BE2C (cell line): ENCODE data around the gene TRPC4.

Experiments
- DNase-seq: peaks from one replicate; pipeline ENCODE4 v3.0.0-alpha.2; 2020
- H3K27me3 ChIP-seq: fragments of 250-450 bp; sonication (Bioruptor Pico); 2 replicates; pipeline ENCODE4 v1.5.1; 2020; ENCODE audit warnings: mild to moderate bottlenecking
- H3K36me3 ChIP-seq: fragments of 250-450 bp; sonication (Bioruptor Pico); 2 replicates; pipeline ENCODE4 v1.5.1; 2020; ENCODE audit warnings: mild to moderate bottlenecking
- H3K4me1 ChIP-seq: fragments of 250-450 bp; sonication (Bioruptor Pico); 2 replicates; pipeline ENCODE4 v1.5.1; 2020
- H3K4me3 ChIP-seq: 2 replicates; pipeline ENCODE4 v1.5.1; 2011; ENCODE audit warnings: low read depth, low read length
- H3K9me3 ChIP-seq: fragments of 250-450 bp; sonication (Bioruptor Pico); 2 replicates; pipeline ENCODE4 v1.5.1; 2020
- TF ChIP-seq, protein P1 (sequence below): IDR thresholded peaks from 2 replicates; pipeline ENCODE4 v1.5.1; 2012; ENCODE audit warnings: mild to moderate bottlenecking, low read depth, low read length

The TRPC4 gene

GRCh38 chr13:37681281-37682032 is 188.1 kb downstream of the TRPC4 start:
- no peaks in the 10 kb centered on the region for H3K27me3 ChIP-seq
- no peak overlapping the region for H3K4me3 ChIP-seq
- DNase-seq, result no peak
- H3K9me3 ChIP-seq, result no peaks in the 10 kb centered on the region
- no peaks in the 10 kb centered on the region for H3K36me3 ChIP-seq
- TF ChIP-seq, protein P1, sequence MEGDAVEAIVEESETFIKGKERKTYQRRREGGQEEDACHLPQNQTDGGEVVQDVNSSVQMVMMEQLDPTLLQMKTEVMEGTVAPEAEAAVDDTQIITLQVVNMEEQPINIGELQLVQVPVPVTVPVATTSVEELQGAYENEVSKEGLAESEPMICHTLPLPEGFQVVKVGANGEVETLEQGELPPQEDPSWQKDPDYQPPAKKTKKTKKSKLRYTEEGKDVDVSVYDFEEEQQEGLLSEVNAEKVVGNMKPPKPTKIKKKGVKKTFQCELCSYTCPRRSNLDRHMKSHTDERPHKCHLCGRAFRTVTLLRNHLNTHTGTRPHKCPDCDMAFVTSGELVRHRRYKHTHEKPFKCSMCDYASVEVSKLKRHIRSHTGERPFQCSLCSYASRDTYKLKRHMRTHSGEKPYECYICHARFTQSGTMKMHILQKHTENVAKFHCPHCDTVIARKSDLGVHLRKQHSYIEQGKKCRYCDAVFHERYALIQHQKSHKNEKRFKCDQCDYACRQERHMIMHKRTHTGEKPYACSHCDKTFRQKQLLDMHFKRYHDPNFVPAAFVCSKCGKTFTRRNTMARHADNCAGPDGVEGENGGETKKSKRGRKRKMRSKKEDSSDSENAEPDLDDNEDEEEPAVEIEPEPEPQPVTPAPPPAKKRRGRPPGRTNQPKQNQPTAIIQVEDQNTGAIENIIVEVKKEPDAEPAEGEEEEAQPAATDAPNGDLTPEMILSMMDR, result no peak
- H3K4me1 ChIP-seq, result no peaks in the 10 kb centered on the region

DNA sequence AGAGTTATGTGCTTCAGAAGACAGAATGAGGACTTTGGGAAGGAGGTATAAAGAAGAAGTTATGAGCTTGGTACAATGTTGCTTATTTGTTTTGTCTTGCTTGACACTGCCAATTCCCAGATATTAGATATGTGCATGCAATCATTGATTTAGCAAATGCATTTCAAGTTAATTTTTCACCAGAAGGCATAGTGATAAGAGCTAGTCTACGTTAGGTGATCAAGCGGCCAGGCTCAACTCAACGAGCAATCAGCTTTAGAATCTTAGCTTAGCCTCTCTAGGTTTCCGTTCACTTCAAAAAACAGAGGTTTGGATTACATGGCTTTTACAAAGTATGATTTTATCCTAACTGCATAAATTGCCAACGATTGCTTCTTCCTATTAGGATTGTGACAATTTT is 189.4 kb downstream of the TRPC4 start:
- DNase-seq, result no peak
- no peaks in the 10 kb centered on the region for H3K36me3 ChIP-seq
- no peak overlapping the region for H3K4me3 ChIP-seq
- TF ChIP-seq, protein P1, result no peak
- no peaks in the 10 kb centered on the region for H3K27me3 ChIP-seq
- H3K4me1 ChIP-seq, result no peaks in the 10 kb centered on the region
- no peaks in the 10 kb centered on the region for H3K9me3 ChIP-seq

GRCh38 chr13:37679043-37679442 is 190.5 kb downstream of the TRPC4 start:
- H3K4me3 ChIP-seq, result no peak overlapping the region
- DNase-seq, result no peak
- H3K4me1 ChIP-seq, result no peaks in the 10 kb centered on the region
- no peaks in the 10 kb centered on the region for H3K36me3 ChIP-seq
- H3K27me3 ChIP-seq, result no peaks in the 10 kb centered on the region
- H3K9me3 ChIP-seq, result no peaks in the 10 kb centered on the region
- TF ChIP-seq, protein P1, result peak; percentile 29; the same call in 1 of the 2 replicates

DNA sequence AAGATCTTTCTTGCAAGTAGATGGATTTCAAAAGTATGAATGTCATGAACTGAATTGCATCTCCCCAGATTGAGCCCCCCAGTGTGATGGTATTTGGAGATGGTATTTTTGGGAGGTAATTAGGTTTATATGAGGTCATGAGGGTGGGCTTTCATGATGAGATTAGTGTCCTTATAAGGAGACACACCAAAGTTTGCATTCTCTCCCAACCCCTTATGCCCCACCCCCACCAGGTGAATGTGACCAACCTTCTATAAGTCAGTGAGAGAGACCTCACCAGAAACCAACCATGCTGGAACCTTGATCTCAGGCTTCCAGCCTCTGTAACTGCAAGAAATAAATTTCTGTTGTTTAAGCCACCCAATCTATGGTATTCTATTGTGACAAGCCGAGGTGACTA is 199.7 kb downstream of the TRPC4 start:
- no peaks in the 10 kb centered on the region for H3K36me3 ChIP-seq
- H3K9me3 ChIP-seq, result no peaks in the 10 kb centered on the region
- no peaks in the 10 kb centered on the region for H3K27me3 ChIP-seq
- DNase-seq, result no peak
- TF ChIP-seq, protein P1, result no peak
- H3K4me1 ChIP-seq, result no peaks in the 10 kb centered on the region
- no peak overlapping the region for H3K4me3 ChIP-seq

DNA sequence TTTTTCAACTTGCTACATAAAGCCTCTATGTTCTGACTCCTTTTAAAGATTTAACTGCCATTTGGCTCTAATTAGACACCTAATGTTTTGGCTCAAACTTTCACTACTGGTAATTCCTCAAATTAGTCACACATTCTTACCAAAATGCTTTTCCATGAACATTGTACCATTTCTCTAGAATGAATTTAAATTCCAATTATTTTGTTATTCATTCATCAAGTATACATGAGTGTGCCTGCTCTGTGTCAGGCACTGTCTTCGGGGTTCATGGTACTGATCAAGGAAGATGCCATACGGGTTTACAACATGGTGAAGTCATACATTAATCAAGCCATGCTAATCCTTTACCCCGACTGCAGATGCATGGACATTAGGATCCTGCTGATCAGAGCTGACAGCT is 201.9 kb downstream of the TRPC4 start:
- Histone ChIP-seq H3K9me3 (no peaks in the 10 kb centered on the region), H3K27me3 (no peaks in the 10 kb centered on the region), H3K4me3 (no peak overlapping the region), H3K36me3 (no peaks in the 10 kb centered on the region), H3K4me1 (no peaks in the 10 kb centered on the region)
- TF ChIP-seq, protein P1, result no peak
- DNase-seq, result no peak

DNA sequence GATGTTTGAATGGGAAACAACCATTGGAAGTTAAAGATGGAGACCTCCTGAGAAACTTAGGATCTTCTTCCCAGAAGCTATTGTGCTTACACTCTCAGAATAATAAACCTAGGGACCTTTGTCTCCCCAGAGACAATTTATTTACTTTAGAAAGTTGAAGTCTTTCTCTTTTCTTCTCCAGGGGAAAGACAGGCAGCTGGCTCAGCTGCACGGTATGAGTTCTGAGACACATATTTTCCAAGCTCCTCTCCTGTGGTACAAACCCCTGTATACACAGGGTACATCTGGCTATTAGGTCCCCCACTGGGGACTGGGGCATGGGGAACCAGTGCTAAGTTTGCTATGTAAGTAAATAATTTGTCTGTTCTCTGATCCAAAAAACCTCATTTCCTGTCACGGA is 203.5 kb downstream of the TRPC4 start:
- Histone ChIP-seq H3K9me3 (no peaks in the 10 kb centered on the region), H3K27me3 (no peaks in the 10 kb centered on the region), H3K4me1 (no peaks in the 10 kb centered on the region), H3K36me3 (no peaks in the 10 kb centered on the region), H3K4me3 (no peak overlapping the region)
- TF ChIP-seq, protein P1, result no peak
- no peak for DNase-seq
